Osteoblast (primary cell): ENCODE results near the gene CHST4. TPM values are rescaled to one million over a fixed set of nuclear protein-coding genes. Genes with fewer than 3 reads are reported as not detected.
"Not testable (repeated sequence)": the region's sequence is repeated elsewhere in the genome, so short reads cannot be mapped to it uniquely, and the experiment has no call there.

Experiments used
- DNase-seq: peaks from one replicate; pipeline ENCODE4 v3.0.0; 2011; ENCODE audit warnings: low spot score, mixed read lengths; ENCODE audit not compliant: insufficient read length; ENCODE audit errors: missing footprints
- H2AFZ ChIP-seq: 2 replicates; pipeline ENCODE4 v1.6.0; 2011; ENCODE audit warnings: mild to moderate bottlenecking, low read length
- H3K27ac ChIP-seq: 2 replicates; pipeline ENCODE4 v1.5.1; 2011; ENCODE audit warnings: mild to moderate bottlenecking, low read depth, low read length, moderate library complexity
- H3K27me3 ChIP-seq: 2 replicates; pipeline ENCODE4 v1.6.0; 2012; ENCODE audit warnings: mild to moderate bottlenecking, control low read depth, inconsistent platforms, low read length, moderate library complexity; ENCODE audit not compliant: insufficient read depth
- H3K36me3 ChIP-seq: 2 replicates; pipeline ENCODE4 v1.5.1; 2011; ENCODE audit warnings: mild to moderate bottlenecking, low read length, control low read depth, moderate library complexity; ENCODE audit not compliant: insufficient read depth
- H3K4me1 ChIP-seq: 2 replicates; pipeline ENCODE4 v1.5.1; 2011; ENCODE audit warnings: mild to moderate bottlenecking, low read length, control low read depth, moderate library complexity; ENCODE audit not compliant: insufficient read depth
- H3K4me2 ChIP-seq: 2 replicates; pipeline ENCODE4 v1.6.0; 2011; ENCODE audit warnings: mild to moderate bottlenecking, low read length; ENCODE audit not compliant: insufficient read depth
- H3K4me3 ChIP-seq: fragments of 200-600 bp; sonication (generic); 3 replicates; pipeline ENCODE4 v1.5.1; 2012; ENCODE audit warnings: mild to moderate bottlenecking, low read length, inconsistent platforms; ENCODE audit not compliant: insufficient read depth
- H3K79me2 ChIP-seq: 2 replicates; pipeline ENCODE4 v1.6.0; 2012; ENCODE audit warnings: mild to moderate bottlenecking, low read length, control low read depth, inconsistent platforms; ENCODE audit not compliant: insufficient read depth
- H3K9me3 ChIP-seq: 2 replicates; pipeline ENCODE4 v1.5.1; 2011; ENCODE audit warnings: low read depth, low read length, control low read depth
- H4K20me1 ChIP-seq: 2 replicates; pipeline ENCODE4 v1.6.0; 2012; ENCODE audit warnings: mild to moderate bottlenecking, low read length, control low read depth; ENCODE audit not compliant: insufficient read depth
- total RNA-seq: library from RNA; depleted of rRNA; stranded (reverse); fragments of >200 nt; gene quantifications from 2 replicates; pipeline ENCODE4 v1.2.3, GENCODE V29; 2012
- TF ChIP-seq, protein P1 (sequence below): IDR thresholded peaks from 2 replicates; pipeline ENCODE4 v1.5.1; 2011; ENCODE audit warnings: mild to moderate bottlenecking, low read depth, low read length, moderate library complexity; ENCODE audit errors: extremely low read depth

Gene CHST4
- total RNA-seq, 1 donor: not detected

DNA sequence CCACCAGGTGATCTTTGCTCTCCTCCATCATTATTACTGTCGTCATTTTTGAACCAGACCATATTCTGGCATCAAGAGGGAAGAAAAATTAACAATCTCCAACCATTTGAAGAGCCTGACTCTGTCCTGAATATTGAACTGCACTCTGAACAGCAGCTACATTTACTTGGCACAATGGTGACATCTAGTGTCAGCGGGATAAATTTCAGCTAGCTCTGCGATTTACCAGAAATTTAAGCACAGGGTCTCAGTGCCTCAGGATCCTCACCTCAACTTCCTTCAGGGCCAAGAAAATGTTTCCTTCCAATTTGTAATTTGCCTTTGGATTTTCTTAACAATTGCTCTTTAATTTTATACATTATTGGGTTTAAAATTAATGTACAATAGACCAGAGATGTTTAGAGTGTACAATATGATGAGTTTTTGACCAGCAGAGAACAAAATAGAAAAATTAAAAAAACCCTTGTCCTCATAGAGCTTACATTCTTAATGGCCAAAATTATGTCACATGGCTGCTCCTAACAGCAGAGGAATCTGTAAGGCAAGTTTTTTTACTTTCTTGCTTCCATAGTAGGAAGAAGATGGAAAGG lies 26.4 kb upstream of the CHST4 start:
- TF ChIP-seq, protein P1, sequence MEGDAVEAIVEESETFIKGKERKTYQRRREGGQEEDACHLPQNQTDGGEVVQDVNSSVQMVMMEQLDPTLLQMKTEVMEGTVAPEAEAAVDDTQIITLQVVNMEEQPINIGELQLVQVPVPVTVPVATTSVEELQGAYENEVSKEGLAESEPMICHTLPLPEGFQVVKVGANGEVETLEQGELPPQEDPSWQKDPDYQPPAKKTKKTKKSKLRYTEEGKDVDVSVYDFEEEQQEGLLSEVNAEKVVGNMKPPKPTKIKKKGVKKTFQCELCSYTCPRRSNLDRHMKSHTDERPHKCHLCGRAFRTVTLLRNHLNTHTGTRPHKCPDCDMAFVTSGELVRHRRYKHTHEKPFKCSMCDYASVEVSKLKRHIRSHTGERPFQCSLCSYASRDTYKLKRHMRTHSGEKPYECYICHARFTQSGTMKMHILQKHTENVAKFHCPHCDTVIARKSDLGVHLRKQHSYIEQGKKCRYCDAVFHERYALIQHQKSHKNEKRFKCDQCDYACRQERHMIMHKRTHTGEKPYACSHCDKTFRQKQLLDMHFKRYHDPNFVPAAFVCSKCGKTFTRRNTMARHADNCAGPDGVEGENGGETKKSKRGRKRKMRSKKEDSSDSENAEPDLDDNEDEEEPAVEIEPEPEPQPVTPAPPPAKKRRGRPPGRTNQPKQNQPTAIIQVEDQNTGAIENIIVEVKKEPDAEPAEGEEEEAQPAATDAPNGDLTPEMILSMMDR: peak; percentile 73
- H4K20me1 ChIP-seq: no peaks in the 10 kb centered on the region
- H2AFZ ChIP-seq: no peak overlapping the region
- no peak overlapping the region for H3K4me2 ChIP-seq
- H3K36me3 ChIP-seq: no peaks in the 10 kb centered on the region
- no peaks in the 10 kb centered on the region for H3K79me2 ChIP-seq
- H3K27ac ChIP-seq: no peak overlapping the region
- peaks cover 4% of the 10 kb centered on the region for H3K27me3 ChIP-seq
- no peak overlapping the region for H3K4me3 ChIP-seq
- DNase-seq: peak; percentile 76
- H3K4me1 ChIP-seq: no peaks in the 10 kb centered on the region
- no peaks in the 10 kb centered on the region for H3K9me3 ChIP-seq

DNA sequence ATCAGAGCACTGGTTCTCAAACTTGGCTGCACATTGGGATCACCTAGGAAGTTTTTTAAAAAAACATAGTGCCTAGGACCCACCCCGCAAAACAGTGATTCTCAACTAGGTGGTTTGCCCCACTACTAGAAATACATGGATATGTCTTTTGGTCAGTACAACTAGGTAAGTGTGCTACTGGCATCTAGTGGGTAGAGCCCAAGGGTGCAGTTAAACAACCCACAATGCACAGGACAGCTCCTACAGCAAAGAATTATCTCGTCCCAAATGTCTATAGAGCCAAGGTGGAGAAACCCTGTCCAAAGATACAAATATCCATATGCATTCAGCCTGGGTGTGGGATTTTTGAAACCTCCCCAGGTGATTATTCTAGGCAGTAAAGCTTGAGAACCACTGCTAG lies 25.3 kb upstream of the CHST4 start:
- TF ChIP-seq, protein P1: no peak
- no peak for DNase-seq
- no peak overlapping the region for H2AFZ ChIP-seq
- no peaks in the 10 kb centered on the region for H3K4me1 ChIP-seq
- H3K79me2 ChIP-seq: no peaks in the 10 kb centered on the region
- H3K4me2 ChIP-seq: no peak overlapping the region
- H3K27me3 ChIP-seq: peaks cover 4% of the 10 kb centered on the region
- H3K27ac ChIP-seq: no peak overlapping the region
- no peak overlapping the region for H3K4me3 ChIP-seq
- H3K9me3 ChIP-seq: no peaks in the 10 kb centered on the region
- H3K36me3 ChIP-seq: no peaks in the 10 kb centered on the region
- H4K20me1 ChIP-seq: no peaks in the 10 kb centered on the region

DNA sequence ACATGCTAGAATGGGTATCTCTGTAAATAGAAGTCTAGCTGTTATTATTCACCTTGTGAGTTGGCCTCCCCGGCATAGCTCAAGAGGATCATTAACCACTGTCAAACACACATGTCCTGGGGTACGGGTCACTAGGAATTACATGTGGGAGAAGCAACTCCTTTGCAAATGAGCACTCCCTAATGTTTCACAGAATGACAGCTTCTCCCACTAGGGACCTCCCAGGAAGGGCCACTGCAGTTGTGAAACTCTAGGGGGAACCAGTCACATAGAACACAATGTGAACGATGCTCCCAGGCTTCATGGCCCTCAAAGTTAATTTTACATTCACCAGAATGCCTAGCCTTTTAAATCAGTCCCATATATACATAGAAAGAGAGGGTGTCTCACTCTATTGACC lies 24.7 kb upstream of the CHST4 start:
- Histone ChIP-seq H3K27me3 (peaks cover 4% of the 10 kb centered on the region), H2AFZ (no peak overlapping the region), H4K20me1 (no peaks in the 10 kb centered on the region), H3K9me3 (no peaks in the 10 kb centered on the region), H3K27ac (no peak overlapping the region), H3K36me3 (no peaks in the 10 kb centered on the region), H3K79me2 (no peaks in the 10 kb centered on the region), H3K4me2 (no peak overlapping the region), H3K4me1 (no peaks in the 10 kb centered on the region), H3K4me3 (no peak overlapping the region)
- TF ChIP-seq, protein P1: no peak
- no peak for DNase-seq

DNA sequence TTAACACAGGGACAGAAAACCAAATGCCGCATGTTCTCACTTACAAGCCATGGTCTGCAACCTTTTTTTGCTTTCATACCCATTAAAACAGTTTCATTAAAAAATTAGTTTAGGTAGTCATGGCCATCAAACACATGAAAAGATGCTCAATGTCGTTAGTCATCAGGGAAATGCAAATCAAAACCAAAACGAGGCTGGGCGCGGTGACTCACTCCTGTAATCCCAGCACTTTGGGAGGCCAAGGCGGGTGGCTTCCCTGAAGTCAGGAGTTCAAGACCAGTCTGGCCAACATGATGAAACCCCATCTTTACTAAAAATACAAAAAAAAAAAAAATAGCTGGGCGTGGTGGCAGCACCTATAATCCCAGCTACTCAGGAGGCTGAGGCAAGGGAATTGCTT lies 22.2 kb upstream of the CHST4 start:
- not testable (repeated sequence) for H3K27me3 ChIP-seq, H3K36me3 ChIP-seq, H3K27ac ChIP-seq, H3K4me2 ChIP-seq, H3K4me3 ChIP-seq, H3K4me1 ChIP-seq, H2AFZ ChIP-seq, H3K79me2 ChIP-seq, H4K20me1 ChIP-seq, DNase-seq, H3K9me3 ChIP-seq
